Right ventricle myocardium superior (tissue), 1 donor: Measurements from ENCODE around the gene MAB21L2. TPM values are rescaled to one million over a fixed set of nuclear protein-coding genes. Genes with fewer than 3 reads are reported as not detected.
"Not testable (repeated sequence)": the region's sequence is repeated elsewhere in the genome, so short reads cannot be mapped to it uniquely, and the experiment has no call there.

Experiments
- ATAC-seq: fragments of 200-7000 bp; cut with Tn5 transposase; one replicate; pipeline ENCODE4 v1.9.1; 2020; ENCODE audit warnings: mild to moderate bottlenecking; ENCODE audit not compliant: poor library complexity
- DNase-seq: peaks from one replicate; pipeline ENCODE4 v3.0.0-alpha.2; 2020
- intact Hi-C: fragments of 100-400 bp; cut with DNase I; formaldehyde crosslinking; loops from one replicate; pipeline ENCODE4 v1.11.2; 2022
- long read RNA-seq: library from polyadenylated mRNA; unstranded; transcript quantifications from one replicate; pipeline ENCODE4 v2.0.0, GENCODE V29; 2021
- total RNA-seq: library from RNA; stranded (reverse); fragmentation: NEBNext Ultra II Directional; extraction: Animal tissue kit (Norgen Biotek cat#: 25700); gene quantifications from one replicate; pipeline ENCODE4 v1.2.1, GENCODE V29; 2021
- donor health status: DM: no; HTN: yes; CAD: no; lungs with severe emphysema.

MAB21L2 gene
- total RNA-seq = 0.11 TPM
- long read RNA-seq = 0 reads

DNA sequence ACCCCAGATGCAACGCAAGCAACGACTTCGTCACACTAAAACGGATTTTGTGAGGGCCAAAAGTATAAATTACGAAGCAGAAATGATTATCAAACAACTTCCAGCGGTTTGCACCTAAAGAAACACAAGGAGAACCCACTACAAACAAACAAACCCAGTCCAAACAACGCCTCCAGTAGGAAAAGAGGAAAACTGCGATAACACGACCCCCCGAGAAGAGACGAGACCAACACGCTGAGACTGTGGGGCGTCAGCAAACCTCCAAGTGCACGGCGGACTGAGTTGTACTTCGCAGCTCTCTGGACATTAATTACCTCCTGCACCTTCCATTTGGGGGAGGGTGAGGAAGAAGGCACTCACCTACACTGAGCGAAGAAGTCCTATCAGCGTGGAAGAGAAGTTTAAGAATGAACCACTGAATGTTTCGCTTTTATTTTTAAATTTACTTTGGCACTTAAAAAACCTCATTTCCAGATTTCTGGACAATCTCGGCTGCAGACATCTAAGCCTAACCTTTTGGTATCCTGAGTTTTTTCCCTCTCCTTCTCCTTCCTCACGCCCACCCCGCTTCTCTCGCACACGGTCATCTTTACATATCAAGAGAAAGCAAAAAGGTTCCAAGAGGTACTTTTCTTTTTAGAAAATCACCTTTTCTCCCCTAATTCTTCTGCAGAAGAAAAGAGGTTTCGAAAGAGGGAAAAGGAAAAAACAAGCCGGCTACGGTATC lies at the start of gene MAB21L2:
TSS of gene MAB21L2 (plus strand) at position 6 of the 727 bp plus-strand sequence. CDS start 879 bp downstream, outside the sequence.
- DNase-seq (no peak), ATAC-seq (no peak)
- intact Hi-C loops = no loop called here

DNA sequence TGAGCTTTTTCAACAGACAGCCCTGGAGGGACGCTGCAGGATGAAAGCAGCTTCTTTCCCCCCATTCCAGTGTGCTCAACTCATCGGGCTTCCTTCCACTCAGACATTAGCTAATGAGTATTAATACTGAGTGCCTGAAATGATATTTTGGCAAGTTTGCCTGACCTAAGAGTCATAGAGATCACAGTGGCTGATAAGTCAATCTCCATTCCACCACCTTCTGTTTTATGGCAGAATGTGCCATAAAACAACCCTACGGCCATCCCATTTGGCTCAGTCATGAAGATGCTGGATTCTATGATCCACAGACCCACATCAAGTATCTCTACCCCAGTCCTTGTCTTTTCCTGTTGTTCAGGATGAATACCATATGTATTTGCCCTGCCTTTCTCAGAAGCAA lies 48.3 kb upstream of the MAB21L2 start:
- intact Hi-C loops = no loop called here
- ATAC-seq (no peak), DNase-seq (no peak)

DNA sequence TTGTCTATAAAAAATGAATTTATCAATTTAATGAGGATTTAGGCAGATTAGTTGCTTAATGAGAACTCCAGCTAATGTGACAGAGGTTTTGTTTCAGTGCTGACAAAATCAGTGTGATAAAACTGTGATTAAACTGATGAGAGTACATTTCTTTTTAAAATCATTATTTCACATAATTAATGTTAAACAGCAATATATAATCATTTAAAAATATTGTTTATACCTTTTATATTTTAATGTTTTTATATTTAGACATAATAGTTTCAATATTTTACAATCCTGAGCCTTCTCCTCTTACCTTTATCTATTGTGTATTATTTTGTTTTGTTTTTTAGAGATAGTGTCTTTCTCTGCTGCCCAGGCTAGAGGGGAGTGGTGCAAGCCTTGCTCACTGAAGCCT lies 47.1 kb upstream of the MAB21L2 start:
- intact Hi-C loops = no loop called here
- ATAC-seq = no peak
- no peak for DNase-seq

DNA sequence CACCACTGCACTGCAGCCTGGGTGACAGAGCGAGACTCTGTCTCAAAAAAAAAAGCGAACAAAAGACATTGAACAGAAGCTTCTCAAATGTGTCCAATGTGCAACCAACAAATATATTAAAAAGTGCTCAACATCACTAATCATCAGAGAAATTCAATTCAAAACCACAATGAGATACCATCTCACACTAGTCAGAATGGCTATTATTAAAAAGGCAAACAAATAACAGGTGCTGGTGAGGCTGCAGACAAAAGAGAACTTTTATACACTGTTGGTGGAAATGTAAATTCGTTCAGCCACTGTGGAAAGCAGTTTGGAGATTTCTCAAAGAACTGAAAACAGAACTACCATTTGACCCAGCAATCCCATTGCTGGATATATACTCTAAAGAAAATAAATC lies 44.0 kb upstream of the MAB21L2 start:
- DNase-seq, ATAC-seq, intact Hi-C loops: not testable (repeated sequence)

DNA sequence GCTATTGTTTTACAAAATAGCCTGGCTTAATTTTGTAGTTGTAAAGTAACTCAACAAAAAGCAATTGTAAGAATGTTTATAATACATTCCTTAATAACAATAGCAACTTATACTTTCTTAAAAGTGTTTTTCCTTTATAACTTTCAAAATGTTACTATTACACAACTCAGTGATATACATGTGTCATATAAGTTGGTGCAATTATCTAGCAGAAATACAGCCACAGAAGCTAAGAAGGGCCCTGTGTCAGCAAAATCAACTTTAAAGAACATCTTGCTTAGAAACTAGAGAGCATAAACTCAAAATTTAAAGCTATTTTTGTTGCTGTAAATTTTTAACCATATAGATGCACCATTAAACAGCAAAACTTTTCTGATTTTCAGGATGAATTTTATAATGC lies 41.4 kb upstream of the MAB21L2 start:
- no peak for ATAC-seq
- intact Hi-C loops = no loop called here
- DNase-seq = no peak

DNA sequence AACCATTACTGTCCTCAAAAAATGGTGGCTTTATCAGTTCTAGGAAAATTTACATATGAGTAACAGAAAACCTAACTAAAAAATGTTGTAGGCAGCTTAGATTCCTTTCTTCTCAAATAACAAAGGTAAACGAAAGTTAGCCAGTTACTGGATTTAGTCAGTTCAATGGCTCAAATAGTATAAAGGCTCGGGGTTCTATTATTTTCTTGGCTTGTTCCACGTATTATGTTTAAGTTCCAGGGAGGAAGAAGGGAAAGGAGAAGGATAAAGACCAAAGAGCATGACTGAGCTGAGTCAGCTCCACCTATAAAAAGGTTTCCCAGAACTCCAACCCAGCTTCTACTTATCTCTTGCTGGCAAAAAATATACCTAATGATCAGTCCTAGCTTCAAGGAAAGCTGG lies 41.0 kb upstream of the MAB21L2 start:
- DNase-seq = no peak
- ATAC-seq = no peak
- intact Hi-C loops = no loop called here

DNA sequence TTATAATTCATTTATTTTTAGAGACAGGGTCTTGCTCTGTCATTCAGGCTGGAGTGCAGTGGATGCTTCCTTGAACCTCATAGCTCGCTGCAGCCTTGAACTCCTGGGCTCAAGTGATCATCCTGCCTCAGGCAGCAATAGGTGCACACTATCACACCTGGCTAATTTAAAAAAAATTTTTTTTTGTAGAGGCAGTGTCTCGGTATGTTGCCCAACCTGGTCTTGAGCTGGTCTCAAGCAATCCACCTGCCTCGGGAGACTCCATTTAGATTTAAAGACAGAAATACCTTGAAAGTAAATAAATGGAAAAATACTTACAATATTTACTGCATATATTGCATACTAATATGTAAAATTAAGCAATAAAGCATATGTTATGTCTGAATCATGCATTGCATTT lies 40.3 kb upstream of the MAB21L2 start:
- intact Hi-C loops = no loop called here
- DNase-seq = no peak

DNA sequence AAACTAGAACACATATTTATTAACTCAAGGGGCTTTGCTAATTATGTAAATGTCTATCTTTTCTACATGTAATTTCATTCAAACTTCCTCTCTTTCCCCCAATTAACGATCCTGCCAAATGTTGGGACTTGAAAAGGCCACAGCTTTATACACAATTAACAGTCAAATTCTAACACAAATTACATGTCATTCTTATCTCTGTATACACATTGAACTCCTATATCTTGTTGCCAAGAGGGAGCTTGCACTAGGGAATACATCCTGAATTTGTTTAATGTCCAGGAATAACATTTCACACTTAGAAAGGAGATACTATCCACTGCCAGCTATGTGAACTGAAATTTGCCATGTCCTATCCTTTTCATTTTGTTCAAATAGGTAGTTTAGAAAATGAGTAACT lies 38.9 kb upstream of the MAB21L2 start:
- no peak for DNase-seq
- no peak for ATAC-seq
- intact Hi-C loops = no loop called here

More for the DNA sequence above, 40.3 kb upstream of the MAB21L2 start:
- no peak for ATAC-seq

DNA sequence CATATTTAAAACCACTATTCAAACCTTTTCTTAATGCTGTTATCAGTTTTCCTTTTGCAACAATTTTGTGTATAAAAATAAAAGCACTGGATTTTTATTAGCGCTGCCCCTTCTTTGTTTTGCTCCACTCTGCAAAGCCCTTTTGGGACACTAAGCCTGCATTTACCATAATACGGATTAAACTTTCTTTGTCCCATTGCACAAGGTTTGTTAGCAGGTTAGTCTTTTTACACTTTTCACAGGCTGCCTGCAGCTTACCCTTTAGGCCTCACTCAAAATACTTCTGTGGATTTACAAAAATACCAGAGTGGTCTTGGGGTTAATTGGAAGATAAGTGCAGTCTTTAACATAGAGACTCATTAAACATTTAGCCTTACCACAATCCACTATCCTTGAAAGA lies 35.7 kb upstream of the MAB21L2 start:
- intact Hi-C loops = no loop called here
- ATAC-seq (no peak), DNase-seq (no peak)

DNA sequence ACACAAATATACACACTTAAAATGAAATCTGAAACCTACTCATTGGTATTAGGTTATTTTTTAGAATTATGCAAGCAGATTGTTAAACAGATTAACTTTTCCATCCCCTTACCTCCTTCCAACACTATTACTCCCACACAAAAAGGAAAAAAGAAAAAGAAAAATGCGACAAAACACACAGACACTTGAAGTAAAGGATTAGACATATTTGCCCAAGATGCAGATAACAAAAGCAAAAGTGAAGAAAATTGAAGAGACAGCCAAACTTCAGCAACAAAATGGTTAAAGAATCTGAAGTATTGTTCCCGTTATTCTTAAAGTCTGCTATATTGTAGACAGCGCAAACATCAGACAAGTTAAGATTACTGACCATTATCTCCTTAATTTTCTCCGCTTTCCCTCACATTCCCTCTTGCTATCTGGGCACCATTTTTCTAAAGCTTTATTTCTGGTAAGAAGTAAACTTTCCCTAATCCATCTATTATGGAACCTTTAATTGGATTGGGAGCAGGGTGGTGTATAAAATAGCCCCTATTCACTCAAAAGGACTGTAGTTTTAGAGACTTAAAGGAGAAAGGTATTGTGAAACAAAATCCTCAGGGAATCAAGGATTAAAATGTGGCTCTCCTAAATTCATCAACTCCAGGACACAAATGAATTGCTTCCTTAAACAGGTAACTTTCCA lies 34.7 kb upstream of the MAB21L2 start:
- DNase-seq = no peak
- ATAC-seq = no peak

DNA sequence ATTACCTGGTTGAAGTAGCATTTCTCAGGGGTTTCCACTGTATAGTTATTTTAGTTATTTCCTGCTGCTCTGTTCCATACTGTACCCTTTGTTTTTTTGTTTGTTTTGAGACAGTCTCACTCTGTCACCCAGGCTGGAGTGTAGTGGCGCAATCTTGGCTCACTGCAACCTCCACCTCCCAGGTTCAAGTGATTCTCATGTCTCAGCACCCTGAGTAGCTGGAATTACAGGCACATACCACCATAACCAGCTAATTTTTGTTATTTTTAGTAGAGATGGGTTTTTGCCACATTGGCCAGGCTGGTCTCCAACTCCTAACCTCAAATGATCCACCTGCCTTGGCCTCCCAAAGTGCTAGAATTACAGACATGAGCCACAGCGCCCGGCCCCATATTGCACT lies 24.1 kb upstream of the MAB21L2 start:
- intact Hi-C loops, DNase-seq, ATAC-seq: not testable (repeated sequence)

More for the DNA sequence above, 34.7 kb upstream of the MAB21L2 start:
- intact Hi-C loops = no loop called here

DNA sequence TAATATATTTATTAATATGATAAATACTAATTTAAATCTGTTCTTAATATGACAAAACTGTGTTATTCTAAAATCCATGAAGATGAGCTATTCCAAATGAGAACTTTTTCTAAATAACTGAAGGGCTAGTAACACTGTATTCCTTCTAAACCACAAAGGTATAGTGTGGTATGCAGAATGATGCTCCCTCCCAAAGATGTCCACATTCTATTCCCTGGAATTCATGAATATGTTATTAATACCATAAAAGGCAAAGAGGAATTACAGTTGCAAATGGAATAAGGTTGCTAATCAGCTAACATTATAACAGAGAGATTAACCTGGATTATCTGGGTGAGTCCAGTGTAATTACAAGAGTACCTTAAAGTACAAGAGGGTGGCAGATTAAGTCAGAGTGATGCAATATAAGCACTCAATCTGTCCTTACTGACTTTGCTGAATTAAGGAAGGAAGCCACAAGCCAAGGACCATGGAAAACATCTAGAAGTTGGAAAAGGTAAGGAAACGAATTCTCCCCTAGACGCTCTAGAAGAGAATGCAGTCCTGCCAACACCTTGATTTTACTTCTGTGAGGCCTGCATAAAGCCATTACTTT lies 20.7 kb upstream of the MAB21L2 start:
- ATAC-seq (no peak), DNase-seq (no peak)
- intact Hi-C loops = no loop called here

DNA sequence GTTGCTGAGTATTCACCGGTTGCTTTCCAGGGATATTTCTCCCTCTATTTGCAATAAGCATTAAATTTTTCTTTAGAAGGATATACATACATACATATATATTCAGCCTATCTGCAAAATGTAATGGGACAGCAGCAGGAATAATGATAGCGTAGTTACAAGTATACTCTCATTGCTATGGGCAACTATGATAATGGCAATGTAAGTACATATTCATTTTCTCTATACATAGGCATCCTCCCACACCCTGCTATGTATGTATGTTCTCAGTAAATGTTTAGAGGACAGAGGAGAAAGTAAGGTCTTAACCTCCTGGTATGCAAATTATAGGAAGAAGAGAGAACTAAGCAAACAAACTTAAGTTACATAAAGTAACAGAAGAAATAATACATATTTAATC lies 19.7 kb upstream of the MAB21L2 start:
- ATAC-seq (no peak), DNase-seq (no peak)
- intact Hi-C loops = no loop called here

DNA sequence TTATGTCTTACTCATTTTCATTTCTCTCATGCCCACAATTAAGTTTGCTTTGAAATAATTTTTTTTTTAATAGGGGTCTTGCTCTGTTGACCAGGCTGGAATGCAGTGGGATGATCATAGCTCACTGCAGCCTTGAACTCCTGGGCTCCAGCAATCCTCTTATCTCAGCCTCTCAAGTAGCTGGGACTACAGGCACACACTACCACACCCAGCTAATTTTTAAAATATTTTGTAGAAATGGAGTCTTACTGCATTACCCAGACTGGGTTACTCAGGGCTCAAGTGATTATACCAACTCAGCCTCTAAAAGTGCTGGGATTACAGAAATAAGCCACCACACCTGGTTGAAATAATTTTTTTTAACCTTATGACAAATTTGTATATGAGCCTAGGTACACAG lies 19.2 kb upstream of the MAB21L2 start:
- no peak for ATAC-seq
- intact Hi-C loops = no loop called here
- no peak for DNase-seq

DNA sequence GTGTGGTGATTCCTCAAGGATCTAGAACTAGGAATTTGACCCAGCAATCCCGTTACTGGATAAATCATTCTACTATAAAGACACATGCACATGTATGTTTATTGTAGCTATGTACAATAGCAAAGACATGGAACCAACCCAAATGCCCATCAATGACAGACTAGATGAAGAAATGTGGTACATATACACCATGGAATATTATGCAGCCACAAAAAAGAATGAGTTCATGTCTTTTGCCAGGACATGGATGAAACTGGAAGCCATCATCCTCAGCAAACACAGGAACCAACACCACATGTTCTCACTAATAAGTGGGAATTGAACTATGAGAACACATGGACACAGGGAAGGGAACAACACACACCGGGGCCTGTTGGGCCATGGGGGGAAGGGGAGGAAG lies 17.0 kb upstream of the MAB21L2 start:
- ATAC-seq, intact Hi-C loops: not testable (repeated sequence)

DNA sequence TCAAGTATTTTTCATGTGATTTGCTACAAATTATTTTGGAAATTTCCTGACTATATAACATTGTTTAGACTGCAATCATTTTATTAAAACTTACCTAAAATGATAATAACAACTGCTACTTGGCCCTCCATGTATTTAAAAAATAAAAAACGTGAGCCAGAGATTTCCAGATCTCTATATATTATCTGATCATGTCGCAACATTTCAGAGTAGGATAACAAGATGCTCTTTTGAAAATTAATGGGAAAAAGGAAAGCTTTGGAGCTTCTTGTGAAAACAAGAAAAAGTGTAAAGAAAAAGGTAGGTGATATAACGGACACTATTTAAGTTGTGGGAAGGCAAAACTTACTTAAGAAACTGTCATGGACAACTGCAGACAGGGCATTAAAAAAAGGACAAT lies 14.9 kb upstream of the MAB21L2 start:
- no peak for DNase-seq
- intact Hi-C loops = no loop called here
- no peak for ATAC-seq

More for the DNA sequence above, 17.0 kb upstream of the MAB21L2 start:
- not testable (repeated sequence) for DNase-seq

DNA sequence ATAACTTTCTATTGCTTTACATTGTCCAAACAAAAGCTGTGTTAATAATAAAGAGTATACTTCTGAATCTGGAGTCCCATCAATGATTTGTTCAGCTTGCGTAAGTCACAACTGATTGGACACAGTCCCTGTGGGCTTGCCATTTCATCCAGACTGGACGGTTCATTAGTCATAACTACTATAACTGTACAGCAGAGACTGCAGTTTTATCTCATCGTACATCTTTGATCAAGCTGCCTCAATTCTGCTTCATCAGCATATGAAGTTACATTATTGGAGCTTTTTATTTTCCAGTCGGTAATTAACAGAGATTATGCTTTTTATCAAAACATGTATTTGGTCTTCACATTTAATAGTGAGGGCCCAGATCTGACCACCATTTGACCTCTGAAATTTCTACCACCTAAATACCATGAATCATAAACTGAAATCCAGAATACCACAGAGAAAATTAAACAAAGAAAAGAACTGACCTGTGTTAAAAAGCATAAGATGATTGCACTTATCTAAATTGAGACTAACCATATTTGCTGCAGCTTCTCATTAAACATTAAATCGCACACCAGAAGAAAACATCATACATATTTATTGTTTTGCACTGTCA lies 12.5 kb upstream of the MAB21L2 start:
- intact Hi-C loops = no loop called here
- ATAC-seq = no peak
- no peak for DNase-seq

DNA sequence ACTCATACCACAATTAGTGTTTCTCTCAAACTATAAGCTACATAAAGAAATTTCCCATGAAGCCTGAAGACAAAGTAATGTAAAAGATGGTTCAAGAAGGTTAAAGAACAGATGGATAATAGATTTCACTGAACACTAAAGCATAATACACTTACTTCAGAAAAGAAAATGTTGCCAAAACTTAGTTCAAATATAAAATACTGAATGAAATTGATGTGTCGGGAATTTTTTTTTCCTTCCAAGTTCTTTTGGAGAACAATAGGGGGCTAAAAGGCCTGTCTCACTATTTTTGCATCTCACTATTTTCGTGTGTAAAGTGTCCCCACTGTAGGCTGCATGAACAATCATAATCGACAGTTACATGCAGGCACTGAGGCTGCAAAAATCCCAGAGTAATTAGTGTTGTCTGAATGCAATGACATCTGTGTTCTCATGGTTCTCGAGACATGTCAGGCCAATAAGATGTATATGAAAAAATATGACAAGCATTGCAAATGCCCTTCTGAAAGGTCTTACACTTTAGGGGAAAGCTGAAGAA lies 11.9 kb upstream of the MAB21L2 start:
- no peak for ATAC-seq
- intact Hi-C loops = no loop called here
- no peak for DNase-seq

DNA sequence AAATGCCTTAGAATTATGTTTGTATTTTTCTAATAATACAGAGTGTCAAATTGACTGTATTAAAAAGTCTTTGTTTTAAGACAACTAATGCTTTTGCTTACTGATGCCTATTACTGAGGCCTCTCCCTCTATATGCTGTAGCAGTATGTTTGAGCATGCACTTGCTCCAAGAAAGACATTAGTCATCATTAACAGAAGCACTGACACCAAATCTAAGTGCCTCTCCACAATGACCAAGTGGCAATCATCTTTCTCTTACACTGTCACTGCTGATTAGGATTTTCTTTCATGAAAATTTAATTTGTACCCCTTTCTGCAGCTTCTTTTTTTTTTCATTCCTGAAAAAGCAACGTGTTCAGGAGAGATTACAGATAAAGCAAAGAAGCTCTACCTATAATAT lies 11.1 kb upstream of the MAB21L2 start:
- ATAC-seq = no peak
- DNase-seq = no peak
- intact Hi-C loops = no loop called here
